HepG2 (cell line): ENCODE data around the gene ARHGDIA. TPM values are rescaled to one million over a fixed set of nuclear protein-coding genes. Genes with fewer than 3 reads are reported as not detected.
A peak's percentile ranks its signal among the peaks of the same experiment; 100 is the strongest.

Experiments
- CTCF ChIP-seq: sonication (generic); formaldehyde crosslinking; IDR thresholded peaks from 2 replicates; pipeline ENCODE4 v1.5.0; 2020; ENCODE audit warnings: mild to moderate bottlenecking, missing genetic modification reagents, moderate library complexity
- HDAC1 ChIP-seq: sonication (generic); formaldehyde crosslinking; IDR thresholded peaks from 2 replicates; pipeline ENCODE4 v1.5.1; 2020; ENCODE audit warnings: mild to moderate bottlenecking, missing genetic modification reagents
- HMG20A ChIP-seq: IDR thresholded peaks from 2 replicates; pipeline ENCODE4 v1.6.1; 2016; ENCODE audit warnings: borderline replicate concordance
- HMG20B ChIP-seq: conservative IDR thresholded peaks from 2 replicates; pipeline ENCODE4 v1.6.1; 2016; ENCODE audit warnings: missing genetic modification reagents, missing compliant biosample characterization
- HNF1A ChIP-seq, 2 experiments: sonication (generic) in 1 of 2; formaldehyde crosslinking in 1 of 2; IDR thresholded peaks; 2 replicates each; pipeline versions ENCODE4 v1.4.0 to v1.6.1; 2016 to 2020; ENCODE audit warnings: borderline replicate concordance in 1 of 2, low read depth in 1 of 2, mild to moderate bottlenecking in 1 of 2, missing genetic modification reagents in 1 of 2
- PRMT3 ChIP-seq: sonication (generic); formaldehyde crosslinking; IDR thresholded peaks from 2 replicates; pipeline ENCODE4 v1.8.1; 2022; ENCODE audit warnings: low read depth, mild to moderate bottlenecking, moderate library complexity, missing genetic modification reagents, borderline replicate concordance
- TCF7L2 ChIP-seq: IDR thresholded peaks from 2 replicates; pipeline ENCODE4 v1.6.1; 2011; ENCODE audit warnings: mild to moderate bottlenecking, low read depth, low read length, moderate library complexity
- TEAD2 ChIP-seq: sonication (generic); formaldehyde crosslinking; IDR thresholded peaks from 2 replicates; pipeline ENCODE4 v1.9.0; 2021; ENCODE audit warnings: missing genetic modification reagents
- ZMAT5 ChIP-seq: sonication (generic); formaldehyde crosslinking; IDR thresholded peaks from 2 replicates; pipeline ENCODE4 v1.5.0; 2020; ENCODE audit warnings: mild to moderate bottlenecking, low read depth, missing genetic modification reagents, borderline replicate concordance
- ZNF318 ChIP-seq: sonication (generic); formaldehyde crosslinking; IDR thresholded peaks from 2 replicates; pipeline ENCODE4 v1.4.0; 2020; ENCODE audit warnings: mild to moderate bottlenecking, missing genetic modification reagents
- ZNF709 ChIP-seq: sonication (generic); formaldehyde crosslinking; IDR thresholded peaks from 2 replicates; pipeline ENCODE4 v1.5.0; 2020; ENCODE audit warnings: mild to moderate bottlenecking, missing genetic modification reagents
- ZNF788 ChIP-seq: sonication (generic); formaldehyde crosslinking; IDR thresholded peaks from 2 replicates; pipeline ENCODE4 v1.5.0; 2020; ENCODE audit warnings: mild to moderate bottlenecking, missing genetic modification reagents, borderline replicate concordance
- ZNF841 ChIP-seq: sonication (generic); formaldehyde crosslinking; IDR thresholded peaks from 2 replicates; pipeline ENCODE4 v1.8.1; 2023; ENCODE audit warnings: missing genetic modification reagents, borderline replicate concordance
- polyA plus RNA-seq, 8 experiments: library from polyadenylated mRNA; depleted of rRNA in 3 of 8; stranded (reverse) in 7 of 8; unstranded in 1 of 8; fragments of >200 nt; fragmentation: Illumina TruSeq in 4 of 8; extraction: Trizol in 4 of 8; gene quantifications; 2 replicates each; pipeline versions ENCODE4 v1.2.1 to v1.2.3, GENCODE V29; 2011 to 2016; ENCODE audit warnings: low read depth in 4 of 8, missing spikeins in 1 of 8, mixed read lengths in 1 of 8; ENCODE audit not compliant: insufficient read depth in 1 of 8
- total RNA-seq, 5 experiments: library from RNA; depleted of rRNA; stranded (reverse); fragments of >200 nt; fragmentation: Illumina TruSeq; extraction: Trizol; gene quantifications; 2 replicates each; pipeline ENCODE4 v1.2.3, GENCODE V29; 2016; ENCODE audit warnings: low read depth in 1 of 5

ARHGDIA gene
- total and polyA plus RNA-seq, 2 of the 13 experiments (the other 11 are each of a cell fraction or from before 2014, with no cell fraction given), result 40.0 to 64.0 TPM

GRCh38 chr17:81871387-81872230 is 472 bp upstream of the ARHGDIA start (continued):
- TF ChIP-seq ZNF318 (CRISPR knock-in tag), result peak; percentile 94
- no peak for TF ChIP-seq HMG20A (CRISPR knock-in tag)
- TF ChIP-seq ZMAT5 (CRISPR knock-in tag), result peak; percentile 94; the same call in 1 of the 2 replicates
- peak; percentile 95 for TF ChIP-seq ZNF841
- peak; percentile 96 for TF ChIP-seq ZNF788
- TF ChIP-seq CTCF (CRISPR knock-in tag), result peak; percentile 74
- peak; percentile 90 for TF ChIP-seq TEAD2 (CRISPR knock-in tag)
- no peak for TF ChIP-seq TCF7L2
- no peak for TF ChIP-seq HMG20B (CRISPR knock-in tag)
- TF ChIP-seq ZNF709 (CRISPR knock-in tag), result peak; percentile 98
- no peak for TF ChIP-seq HNF1A (IDR thresholded peaks at IDR 0.05; ENCODE audit: low read depth)
- peak; percentile 82 for TF ChIP-seq HNF1A (CRISPR knock-in tag; IDR thresholded peaks at IDR 0.05; ENCODE audit: borderline replicate concordance)
- no peak; the same call in 1 of the 2 replicates for TF ChIP-seq PRMT3
- TF ChIP-seq HDAC1, result peak; percentile 98
